K562 (cell line): Measurements from ENCODE around the gene FMO1. TPM values are rescaled to one million over a fixed set of nuclear protein-coding genes. Genes with fewer than 3 reads are reported as not detected.

ENCODE experiments used
- ATAC-seq: fragments of 200-7000 bp; cut with Tn5 transposase; 3 replicates; pipeline ENCODE4 v1.9.1; 2020; ENCODE audit warnings: moderate library complexity
- BruUV-seq: library from RNA; stranded (reverse); fragments of 400-500 nt; replicated peaks from 2 replicates; lab custom pipeline; 2021; lab: Mats Ljungman, UMichigan
- CTCF ChIA-PET: fragments of 300-600 bp; formaldehyde crosslinking; extraction: SDS; loops from one replicate; lab custom pipeline; 2021; ENCODE audit warnings: low intra/inter-chr PET ratio; lab: Yijun Ruan, JAX
- POLR2A ChIA-PET: fragments of 300-600, 350-650 bp; sonication (Branson Sonifier 250); formaldehyde crosslinking; extraction: SDS; loops from one replicate; lab custom pipeline; 2021; ENCODE audit warnings: antibody characterized with exemption, inconsistent platforms; lab: Yijun Ruan, JAX
- DNase-seq, 4 experiments: peaks; one replicate each; pipeline versions ENCODE4 v3.0.0 to v3.0.0-alpha.2; 2011 to 2018; ENCODE audit warnings: low spot score in 3 of 4, mixed read lengths in 3 of 4; ENCODE audit errors: extremely low read depth in 1 of 4
- FAIRE-seq: peaks from 2 replicates; lab custom pipeline; 2011; peaks lifted over from hg19 to GRCh38; lab: Jason Lieb, UNC
- H2AFZ ChIP-seq: 2 replicates; pipeline ENCODE4 v1.6.0; 2011; ENCODE audit warnings: low read depth, low read length, control low read depth, inconsistent platforms
- H3K27ac ChIP-seq: fragments of 200-600 bp; 3 replicates; pipeline ENCODE4 v1.8.0; 2011; ENCODE audit warnings: low read depth, mild to moderate bottlenecking, control low read depth, inconsistent platforms, low read length, moderate library complexity, mixed read lengths; ENCODE audit errors: extremely low read depth
- H3K27me3 ChIP-seq, 2 experiments: fragments of 300-600 bp in 1 of 2; 2 replicates in 1 of 2; 3 replicates in 1 of 2; pipeline versions ENCODE4 v1.6.0 to v1.8.0; 2011; ENCODE audit warnings: inconsistent platforms in 2 of 2, low read length in 2 of 2, mild to moderate bottlenecking in 1 of 2, mixed read lengths in 1 of 2, moderate library complexity in 1 of 2; ENCODE audit not compliant: control insufficient read depth in 2 of 2, insufficient read depth in 2 of 2
- H3K36me3 ChIP-seq: fragments of 300-600 bp; 3 replicates; pipeline ENCODE4 v1.8.0; 2011; ENCODE audit warnings: mild to moderate bottlenecking, low read length, inconsistent platforms; ENCODE audit not compliant: control insufficient read depth, insufficient read depth
- H3K4me1 ChIP-seq, 2 experiments: fragments of 200-600 bp in 1 of 2; replicated peaks in 1 of 2; 2 replicates in 1 of 2; 3 replicates in 1 of 2; pipeline versions ENCODE4 v1.5.1 to v1.8.0; 2011; ENCODE audit warnings: inconsistent platforms in 2 of 2, low read length in 2 of 2, mild to moderate bottlenecking in 1 of 2, mixed read lengths in 1 of 2, moderate library complexity in 1 of 2; ENCODE audit not compliant: control insufficient read depth in 2 of 2, insufficient read depth in 2 of 2
- H3K4me2 ChIP-seq: 2 replicates; pipeline ENCODE4 v1.6.1; 2011; ENCODE audit warnings: low read length, control low read depth, inconsistent platforms, mixed read lengths; ENCODE audit not compliant: insufficient read depth
- H3K4me3 ChIP-seq: fragments of 200-600 bp; sonication (generic), shearing (Covaris generic); 2 replicates; pipeline ENCODE4 v1.5.1; 2016; ENCODE audit warnings: control low read depth, inconsistent platforms
- H3K79me2 ChIP-seq: fragments of 200-600 bp; 3 replicates; pipeline ENCODE4 v1.8.0; 2011; ENCODE audit warnings: low read length, inconsistent platforms; ENCODE audit not compliant: control insufficient read depth, insufficient read depth
- H3K9ac ChIP-seq, 2 experiments: 2 replicates each; pipeline versions ENCODE4 v1.6.0 to v1.6.1; 2011; ENCODE audit warnings: low read depth in 2 of 2, low read length in 2 of 2, control low read depth in 1 of 2, inconsistent platforms in 1 of 2, mild to moderate bottlenecking in 1 of 2, mixed read lengths in 1 of 2; ENCODE audit not compliant: insufficient read depth in 1 of 2
- H3K9me1 ChIP-seq: one replicate; pipeline ENCODE4 v1.6.0; 2011; ENCODE audit warnings: inconsistent platforms, mild to moderate bottlenecking, low read length, moderate library complexity; ENCODE audit not compliant: control insufficient read depth, insufficient read depth
- H3K9me3 ChIP-seq: replicated peaks from 2 replicates; pipeline ENCODE4 v1.5.1; 2011; ENCODE audit warnings: low read depth, low read length, inconsistent platforms; ENCODE audit not compliant: control insufficient read depth, insufficient read depth
- H4K20me1 ChIP-seq: replicated peaks from 2 replicates; pipeline ENCODE4 v1.6.1; 2011; ENCODE audit warnings: low read length, inconsistent platforms, mixed read lengths; ENCODE audit not compliant: control insufficient read depth, insufficient read depth
- HDAC6 ChIP-seq: IDR thresholded peaks from 2 replicates; pipeline ENCODE4 v1.6.1; 2012; ENCODE audit warnings: low read depth, mild to moderate bottlenecking, control low read depth, inconsistent platforms, low read length, moderate library complexity
- MBD2 ChIP-seq: sonication (generic); IDR thresholded peaks from 2 replicates; pipeline ENCODE4 v1.6.1; 2016; ENCODE audit warnings: low read depth, borderline replicate concordance
- NFXL1 ChIP-seq: fragments of 450-650 bp; formaldehyde crosslinking; IDR thresholded peaks from 2 replicates; pipeline ENCODE4 v1.4.0; 2021; ENCODE audit warnings: mild to moderate bottlenecking
- SAFB ChIP-seq: fragments of 200-400 bp; formaldehyde crosslinking; IDR thresholded peaks from 2 replicates; pipeline ENCODE4 v1.6.1; 2017; ENCODE audit warnings: low read depth, low read length, borderline replicate concordance
- WGBS: fragments of 100-300 bp; shearing (Covaris generic); methylation state at CpG from one replicate; pipeline ENCODE4 v1.1.6; 2016; ENCODE audit warnings: low coverage, mixed read lengths; ENCODE audit not compliant: insufficient coverage; ENCODE audit errors: missing lambda C conversion rate; 5-methylcytosine and 5-hydroxymethylcytosine counted together
- in situ Hi-C: fragments of 300-500 bp; cut with MboI; formaldehyde crosslinking; loops from 4 replicates; pipeline ENCODE4 v1.15.0; 2018; ENCODE audit warnings: inconsistent platforms, mixed read lengths
- intact Hi-C: fragments of 100-400 bp; cut with micrococcal nuclease; formaldehyde crosslinking; loops from 2 replicates; pipeline ENCODE4 v1.14.2; 2022
- polyA plus RNA-seq, 8 experiments: library from polyadenylated mRNA; depleted of rRNA in 4 of 8; stranded (reverse) in 5 of 8; unstranded in 3 of 8; fragments of >200 nt; fragmentation: Nextera tagmentation in 2 of 8; fragmentation: Illumina TruSeq in 1 of 8; extraction: Ambion mirVana in 2 of 8; extraction: Trizol in 1 of 8; gene quantifications; 2 replicates each; pipeline versions ENCODE4 v1.2.1 to v1.2.3, GENCODE V29; 2011 to 2014; ENCODE audit warnings: inconsistent platforms in 1 of 8, missing spikeins in 1 of 8
- total RNA-seq, 7 experiments: library from RNA; depleted of rRNA in 6 of 7; stranded (reverse); fragments of >200 nt in 6 of 7; fragmentation: Illumina TruSeq in 2 of 7; extraction: Trizol in 2 of 7; gene quantifications; 2 replicates each; pipeline versions ENCODE4 v1.2.1 to v1.2.3, GENCODE V29; 2011 to 2021; ENCODE audit warnings: low replicate concordance in 1 of 7
- TF ChIP-seq, protein P1 (sequence below): fragments of 250-450 bp; sonication (Bioruptor Pico); IDR thresholded peaks from 2 replicates; pipeline ENCODE4 v1.5.0; 2021; ENCODE audit warnings: mild to moderate bottlenecking, moderate library complexity

The FMO1 gene
- total and polyA plus RNA-seq, 9 of the 15 experiments (the other 6 are each of a cell fraction or from before 2014, with no cell fraction given): not detected

- Histone ChIP-seq H3K36me3 (no peaks in the 10 kb centered on the region), H4K20me1 (no peaks in the 10 kb centered on the region), H3K27ac (no peak overlapping the region), H3K9me1 (no peaks in the 10 kb centered on the region), H3K27me3 (no peaks in the 10 kb centered on the region), H3K9ac (no peak overlapping the region), H3K9me3 (no peaks in the 10 kb centered on the region), H3K4me2 (no peak overlapping the region), H2AFZ (no peak overlapping the region), H3K79me2 (no peaks in the 10 kb centered on the region), H3K4me1 (no peaks in the 10 kb centered on the region), H3K4me3 (no peak overlapping the region)
- TF ChIP-seq HDAC6: no peak
- BruUV-seq: no TSS peak
- no peak for DNase-seq
- WGBS: 0% methylated on average over 2 of the region's 2 CpGs
- POLR2A ChIA-PET: no interaction called here
- FAIRE-seq: no peak
- intact Hi-C loops (no loop called here), in situ Hi-C loops (no loop called here)
- no peak for ATAC-seq
- CTCF ChIA-PET: no interaction called here
Measured at GRCh38 chr1:171219346-171220080, 28.8 kb upstream of the FMO1 start.

DNA sequence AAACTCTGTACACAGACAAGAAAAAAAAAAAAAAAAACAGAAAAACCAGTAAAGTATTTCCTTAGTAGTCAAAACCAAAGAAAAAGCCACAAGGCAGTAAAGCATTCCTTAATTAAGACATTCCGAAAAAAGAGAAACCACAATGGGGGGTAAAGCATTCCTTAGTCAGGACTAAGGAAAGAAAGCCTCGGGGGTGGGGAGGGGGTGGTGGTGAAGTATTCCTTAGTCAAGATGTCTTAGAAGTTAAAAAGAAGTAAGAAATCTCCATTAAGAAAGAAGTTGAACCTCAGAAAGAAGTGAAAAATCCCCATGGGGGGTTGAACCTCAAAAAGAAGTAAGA is 28.2 kb upstream of the FMO1 start:
- no peak overlapping the region for H2AFZ ChIP-seq
- H3K4me2 ChIP-seq: no peak overlapping the region
- ChIA-PET POLR2A (interaction anchor here (0.6 kb wide), 1 partner anchor 32 kb away, joined by 3 read pairs; no protein-coding TSS in a partner anchor), CTCF (no interaction called here)
- H3K27ac ChIP-seq: no peak overlapping the region
- H3K79me2 ChIP-seq: no peaks in the 10 kb centered on the region
- DNase-seq: no peak
- H3K27me3 ChIP-seq: no peaks in the 10 kb centered on the region
- no peak overlapping the region for H3K4me3 ChIP-seq
- TF ChIP-seq, protein P1, sequence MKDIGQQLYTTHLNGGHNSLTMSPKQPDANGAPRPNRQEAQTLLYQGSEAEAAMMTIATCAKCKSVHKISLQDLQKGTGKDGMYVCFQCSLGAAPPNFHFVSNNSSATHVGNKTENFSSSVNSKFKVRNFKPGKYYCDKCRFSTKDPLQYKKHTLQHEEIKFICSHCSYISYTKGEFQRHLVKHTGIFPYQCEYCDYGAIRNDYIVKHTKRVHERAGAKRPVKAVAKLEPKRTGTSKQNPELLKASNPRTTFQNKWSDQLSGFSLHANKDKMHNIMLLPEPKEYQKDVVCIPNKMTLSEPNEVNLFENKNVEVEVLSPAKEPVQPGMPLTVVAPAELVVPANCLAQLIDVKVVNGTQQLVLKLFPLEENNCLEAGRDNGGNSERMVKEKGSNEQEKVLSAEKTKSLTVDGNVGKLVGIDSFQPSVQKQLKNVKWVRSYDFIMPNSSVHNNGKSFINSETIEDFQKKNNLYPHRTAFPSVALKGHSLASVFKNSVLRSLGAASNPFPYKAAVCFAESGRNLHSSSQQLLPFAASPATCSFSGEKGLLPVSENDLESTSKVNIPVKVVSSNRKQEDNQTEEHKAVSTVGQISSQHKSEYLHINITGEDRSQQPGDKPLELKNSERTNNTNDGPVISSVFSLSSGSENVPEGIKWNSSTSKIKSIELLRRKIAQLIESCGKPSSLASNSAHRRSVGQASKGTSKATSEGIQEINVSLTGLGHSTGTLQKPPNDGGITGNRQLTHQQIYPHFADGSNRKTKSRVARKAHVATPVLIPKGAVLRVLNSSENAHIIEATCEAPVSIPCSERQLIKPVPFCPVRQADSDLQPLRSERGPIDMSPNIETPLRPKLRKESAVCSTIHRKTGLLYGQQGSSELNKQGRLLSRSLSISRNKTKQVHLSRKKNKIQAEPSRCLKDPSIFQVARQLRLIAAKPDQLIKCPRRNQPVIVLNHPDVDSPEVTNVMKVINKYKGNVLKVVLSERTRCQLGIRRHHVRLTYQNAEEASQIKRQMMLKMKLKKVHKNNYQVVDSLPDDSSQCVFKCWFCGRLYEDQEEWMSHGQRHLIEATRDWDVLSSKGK (CRISPR knock-in tag): no peak
- no peak for TF ChIP-seq SAFB
- no peak for TF ChIP-seq MBD2
- no peak for TF ChIP-seq NFXL1 (CRISPR knock-in tag)
- intact Hi-C loops (no loop called here), in situ Hi-C loops (no loop called here)
- no peaks in the 10 kb centered on the region for H3K9me1 ChIP-seq
- FAIRE-seq: no peak
- no peaks in the 10 kb centered on the region for H3K4me1 ChIP-seq
- no peak overlapping the region for H3K9ac ChIP-seq
- BruUV-seq: no TSS peak
- no peak for ATAC-seq
- H4K20me1 ChIP-seq: no peaks in the 10 kb centered on the region
- H3K9me3 ChIP-seq: no peaks in the 10 kb centered on the region
- 0% methylated on average over 1 of the region's 2 CpGs for WGBS
- no peaks in the 10 kb centered on the region for H3K36me3 ChIP-seq
